GM13977 (cell line): ENCODE results near the gene ROPN1L.

Experiments
- DNase-seq: peaks from one replicate; pipeline ENCODE4 v3.0.0; 2012; ENCODE audit warnings: low spot score
- CTCF ChIP-seq: IDR thresholded peaks from 2 replicates; pipeline ENCODE4 v1.5.1; 2012; ENCODE audit warnings: mild to moderate bottlenecking, control low read depth; ENCODE audit not compliant: insufficient read depth; ENCODE audit errors: extremely low read depth, missing control alignments
- in situ Hi-C: fragments of 300-500 bp; cut with MboI; formaldehyde crosslinking; loops from one replicate; pipeline ENCODE4 v1.12.0; 2022; ENCODE audit warnings: low sequenced_read_pairs, low pct_unique_long_range_greater_than_20kb, mixed read lengths, inconsistent platforms; ENCODE audit not compliant: unreplicated experiment

ROPN1L gene

GRCh38 chr5:10475931-10476676, 34.4 kb downstream of the ROPN1L start:
- in situ Hi-C loops, result no loop called here
- no peak for DNase-seq

GRCh38 chr5:10476878-10477277, 35.2 kb downstream of the ROPN1L start:
- no peak for DNase-seq
- no peak for TF ChIP-seq CTCF
- in situ Hi-C loops, result no loop called here

More at GRCh38 chr5:10475931-10476676, 34.4 kb downstream of the ROPN1L start:
- TF ChIP-seq CTCF, result no peak

GRCh38 chr5:10477943-10478342, 36.3 kb downstream of the ROPN1L start:
- TF ChIP-seq CTCF, result no peak

GRCh38 chr5:10478436-10478835, 36.8 kb downstream of the ROPN1L start:
- no peak for TF ChIP-seq CTCF
- in situ Hi-C loops, result no loop called here
- no peak for DNase-seq

More at GRCh38 chr5:10477943-10478342, 36.3 kb downstream of the ROPN1L start:
- in situ Hi-C loops, result no loop called here
- no peak for DNase-seq

GRCh38 chr5:10479154-10479721, 37.6 kb downstream of the ROPN1L start:
- no peak for TF ChIP-seq CTCF
- in situ Hi-C loops, result no loop called here
- no peak for DNase-seq

DNA sequence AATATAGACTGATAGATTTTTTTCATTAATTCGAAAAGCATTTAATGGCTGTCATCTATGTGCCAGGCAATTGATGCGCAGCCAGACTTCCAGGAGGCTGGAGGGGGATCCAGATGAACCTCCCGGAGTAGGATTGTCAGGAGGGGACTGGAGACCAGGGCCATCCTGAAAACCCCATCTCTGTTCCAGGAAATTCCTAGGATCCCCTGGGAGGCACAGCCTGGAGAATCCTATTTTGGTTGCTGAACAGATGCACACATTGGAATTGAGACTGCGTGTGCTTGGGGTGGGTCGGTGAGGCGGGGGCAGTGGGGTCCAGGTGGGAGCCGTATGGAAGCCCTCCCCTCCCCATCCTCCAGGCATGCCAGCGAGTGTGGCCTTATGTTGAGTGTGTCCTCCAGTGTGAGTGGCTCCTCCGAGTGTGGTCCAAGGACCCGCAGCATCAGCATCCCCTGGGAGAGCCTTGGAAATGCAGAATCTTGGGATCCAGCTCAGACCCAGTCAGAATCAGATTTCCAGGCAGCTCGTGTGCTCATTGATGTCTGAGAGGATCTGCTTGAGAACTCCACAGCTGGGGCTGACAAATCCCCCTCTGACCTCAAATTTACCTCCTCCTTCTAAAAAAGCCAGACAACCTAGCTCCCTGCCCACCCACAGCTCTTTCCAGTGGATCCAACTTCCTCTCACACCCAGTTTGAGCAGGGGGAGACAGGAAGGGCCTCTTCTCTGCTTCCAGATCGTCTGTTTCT, 38.7 kb downstream of the ROPN1L start:
- TF ChIP-seq CTCF, result no peak
- DNase-seq, result no peak
- in situ Hi-C loops, result no loop called here
